ENCODE results near the gene IHH. TPM values are rescaled to one million over a fixed set of nuclear protein-coding genes. Genes with fewer than 3 reads are reported as not detected.

IHH gene
- 1 to 10 TPM in 2 of 4 donors, under 1 TPM in 2; 0.12 to 2.5 (median 1.2) TPM for polyA plus RNA-seq (ENCODE audit: insufficient read length in 4 of 4)

GRCh38 chr2:219060821-219061791 lies at the start of gene IHH:
TSS of gene IHH (minus strand) at chr2:219060921. CDS start at chr2:219060467, 454 bp downstream.
- DNase-seq (ENCODE audit: low read depth in 4 of 4, low spot score in 3 of 4) = no peak

DNA sequence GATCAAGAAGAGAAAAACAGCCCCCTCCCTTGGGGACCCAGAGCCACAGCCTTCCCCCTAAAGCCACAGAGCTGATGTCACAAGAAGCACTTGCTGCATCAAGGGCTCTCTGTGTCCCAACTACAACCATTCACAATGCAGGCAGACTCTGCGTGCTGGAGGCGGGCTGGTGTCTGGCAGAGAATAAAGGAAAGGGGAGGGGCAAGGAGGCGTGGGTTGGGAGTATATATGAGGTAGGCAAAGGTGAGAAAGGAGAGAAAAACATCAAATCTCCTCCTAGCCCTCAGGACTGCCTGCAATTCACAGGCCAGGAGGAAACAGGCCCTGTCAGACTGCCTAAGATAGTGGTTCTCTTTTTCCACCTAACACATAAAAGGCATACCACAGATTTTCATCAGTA lies 48.8 kb upstream of the IHH start:
- no peak for DNase-seq (ENCODE audit: low read depth in 4 of 4, low spot score in 3 of 4)

DNA sequence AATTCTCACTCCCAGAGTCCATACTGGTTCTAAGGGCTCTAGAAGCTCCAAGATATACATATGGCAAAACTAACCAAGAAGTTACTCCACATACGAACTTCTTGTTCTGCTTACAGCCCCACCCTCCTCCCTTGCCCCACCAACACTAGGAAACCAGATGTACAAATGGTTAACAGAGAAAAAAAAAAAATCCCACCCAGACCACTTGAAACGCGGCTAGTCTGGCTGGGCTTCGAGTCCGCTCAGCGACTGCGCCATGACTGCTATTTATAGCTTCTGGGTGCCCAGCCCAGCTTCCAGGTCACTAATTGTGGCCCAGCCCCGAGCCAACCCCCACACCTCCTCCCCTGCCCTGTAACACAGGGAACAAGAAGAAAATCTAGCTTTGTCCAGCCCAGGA lies 47.0 kb upstream of the IHH start:
- DNase-seq (ENCODE audit: low read depth in 4 of 4, low spot score in 3 of 4) = no peak

GRCh38 chr2:219106251-219106650 lies 45.5 kb upstream of the IHH start:
- DNase-seq (ENCODE audit: low read depth in 4 of 4, low spot score in 3 of 4) = no peak

DNA sequence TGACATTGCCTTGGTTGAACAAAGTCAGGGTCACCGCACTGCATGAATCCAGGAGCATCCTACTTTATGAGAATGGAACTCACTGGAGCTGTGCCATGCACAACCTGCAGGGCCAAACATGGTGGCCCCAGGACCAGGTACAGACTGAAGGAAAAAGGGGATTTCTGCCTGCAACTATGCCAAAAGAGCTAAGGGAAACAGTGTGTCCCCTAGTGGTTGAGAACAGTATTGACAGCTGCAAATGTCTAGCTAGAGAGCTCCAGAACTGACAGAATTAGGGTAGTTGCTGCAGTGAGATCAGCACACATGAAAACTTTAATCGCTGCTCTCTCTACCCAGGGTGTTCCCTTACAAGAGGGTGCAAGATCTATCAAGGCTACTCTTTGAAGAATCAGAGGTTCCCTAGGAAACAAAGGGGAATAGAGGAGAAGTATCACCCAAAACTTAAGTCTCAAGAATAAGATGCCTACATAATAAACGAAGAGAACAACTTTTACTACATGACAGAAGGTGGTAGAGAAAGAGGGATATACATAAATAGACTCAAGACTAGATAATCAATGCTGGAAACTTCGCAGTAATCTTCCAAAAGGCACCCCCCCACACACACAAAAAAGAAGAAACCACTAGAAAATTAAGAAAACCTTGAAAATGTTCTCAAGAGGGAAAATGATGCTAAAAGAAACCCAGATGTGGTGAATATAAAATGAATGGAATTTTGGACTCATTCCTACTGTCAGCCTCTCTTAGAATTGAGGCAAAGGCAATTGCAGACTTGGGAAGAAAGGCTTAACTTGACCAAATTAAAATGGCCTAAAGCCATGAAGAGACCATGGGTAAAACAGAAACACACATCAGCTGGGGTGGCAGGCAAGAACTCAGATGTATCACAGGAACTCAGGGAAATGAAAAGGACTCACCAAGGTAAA lies 43.6 kb upstream of the IHH start:
- DNase-seq (ENCODE audit: low read depth in 4 of 4, low spot score in 3 of 4) = no peak

DNA sequence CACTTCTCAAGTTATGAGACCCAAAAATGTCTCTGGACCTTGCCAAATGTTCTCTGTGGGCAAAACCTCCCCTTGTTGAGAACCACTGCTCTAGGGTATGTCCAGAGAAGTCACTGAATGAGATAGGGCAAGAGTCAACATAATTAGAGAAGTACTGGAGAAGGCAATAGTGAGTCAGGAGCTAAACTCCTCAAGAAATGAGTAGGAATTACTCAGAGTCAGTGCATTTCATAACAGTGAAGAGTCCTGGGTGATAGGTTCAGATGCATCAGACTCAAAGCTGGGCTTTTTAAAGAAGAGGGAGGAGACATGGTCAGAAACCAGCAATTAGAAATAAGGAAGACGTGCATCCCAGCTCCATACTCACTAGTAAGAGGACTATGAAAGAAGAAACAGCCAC lies 38.6 kb upstream of the IHH start:
- no peak for DNase-seq (ENCODE audit: low read depth in 4 of 4, low spot score in 3 of 4)

GRCh38 chr2:219095406-219095935 lies 34.8 kb upstream of the IHH start:
- no peak for DNase-seq (ENCODE audit: low read depth in 4 of 4, low spot score in 3 of 4)

DNA sequence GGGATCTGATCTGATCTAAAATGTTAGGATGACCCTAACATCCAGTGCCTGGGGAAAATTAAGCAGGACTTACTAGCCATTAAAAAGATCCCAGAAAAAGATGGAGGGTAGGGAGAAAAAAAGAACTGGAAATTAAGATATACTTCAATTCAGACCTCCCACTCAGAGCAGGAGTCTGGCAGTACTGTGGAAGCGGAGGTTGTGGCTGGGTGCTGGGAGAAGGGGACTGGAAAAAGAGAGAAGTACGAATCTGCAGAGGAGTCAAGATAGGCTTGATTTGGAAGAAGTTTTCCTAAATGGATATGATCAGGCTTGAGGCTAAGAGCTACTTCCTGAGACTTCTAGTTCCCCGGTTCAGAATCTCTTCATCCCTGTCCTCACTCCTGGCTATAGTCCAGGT lies 33.5 kb upstream of the IHH start:
- no peak for DNase-seq (ENCODE audit: low read depth in 4 of 4, low spot score in 3 of 4)

DNA sequence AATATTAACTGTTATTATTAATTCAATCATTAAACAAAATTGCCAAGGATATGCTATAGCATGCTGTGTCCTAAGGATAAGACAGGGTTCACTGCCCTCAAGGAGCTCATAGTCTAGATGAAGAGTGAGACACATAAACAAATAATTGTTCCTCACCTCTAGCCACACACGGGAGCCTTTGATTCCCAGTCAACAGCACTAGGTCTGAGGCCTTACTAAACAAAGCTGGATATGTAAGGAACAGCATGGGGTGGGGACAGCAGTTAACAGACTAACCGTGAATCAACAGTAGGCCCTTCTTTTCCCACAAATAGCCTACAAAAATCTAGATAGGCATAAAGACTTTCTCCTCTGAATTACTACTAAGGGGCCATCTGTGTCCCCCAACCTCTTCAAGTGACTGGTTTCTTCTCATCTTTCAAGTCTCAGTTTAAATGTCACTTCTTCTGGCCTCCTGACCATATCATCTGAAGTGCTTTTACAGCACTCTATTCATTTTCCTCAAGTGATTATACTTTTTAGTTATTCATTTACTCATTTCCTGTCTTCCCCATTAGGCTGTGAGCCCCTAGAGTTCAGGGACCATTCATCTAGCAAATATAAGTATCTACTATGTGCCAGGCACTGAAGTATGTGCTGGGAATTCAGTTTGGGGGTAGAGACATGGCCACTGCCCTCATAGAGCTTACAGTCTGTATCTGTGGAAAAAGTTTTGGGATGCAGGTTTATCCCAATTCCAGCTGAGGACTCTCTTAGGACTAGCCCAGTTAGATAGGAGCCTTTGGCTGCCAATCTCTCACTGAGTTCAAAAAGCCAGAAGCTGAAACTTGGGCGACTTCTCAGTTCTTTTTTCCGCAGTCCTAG lies 29.9 kb upstream of the IHH start:
- no peak for DNase-seq (ENCODE audit: low read depth in 4 of 4, low spot score in 3 of 4)

GRCh38 chr2:219089330-219089729 lies 28.6 kb upstream of the IHH start:
- no peak for DNase-seq (ENCODE audit: low read depth in 4 of 4, low spot score in 3 of 4)

GRCh38 chr2:219087848-219088247 lies 27.1 kb upstream of the IHH start:
- no peak for DNase-seq (ENCODE audit: low read depth in 4 of 4, low spot score in 3 of 4)

DNA sequence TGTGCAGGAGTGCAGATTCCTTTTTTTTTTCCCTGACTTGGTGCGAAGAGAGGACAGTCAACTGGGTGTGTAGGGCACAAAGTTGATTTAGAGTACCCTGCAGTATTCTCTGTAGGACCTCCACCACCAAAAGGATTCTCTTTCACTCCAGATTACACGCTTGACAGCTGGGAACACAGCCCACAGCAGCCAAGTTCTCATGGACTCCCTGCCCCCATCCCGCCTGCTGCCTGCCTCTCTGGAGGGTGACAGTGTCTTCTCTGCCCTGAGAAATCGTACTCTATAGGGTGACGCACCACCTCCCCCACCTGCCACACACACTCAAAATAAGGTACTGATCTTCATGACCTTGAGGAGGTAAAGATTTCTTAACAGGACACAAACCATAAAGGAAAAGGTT lies 26.6 kb upstream of the IHH start:
- DNase-seq (ENCODE audit: low read depth in 4 of 4, low spot score in 3 of 4) = no peak

- DNase-seq (ENCODE audit: low read depth in 4 of 4, low spot score in 3 of 4) = no peak
Measured at GRCh38 chr2:219086196-219086595, 25.5 kb upstream of the IHH start.

- DNase-seq (ENCODE audit: low read depth in 4 of 4, low spot score in 3 of 4) = no peak
Measured at GRCh38 chr2:219084791-219085190, 24.1 kb upstream of the IHH start.

DNA sequence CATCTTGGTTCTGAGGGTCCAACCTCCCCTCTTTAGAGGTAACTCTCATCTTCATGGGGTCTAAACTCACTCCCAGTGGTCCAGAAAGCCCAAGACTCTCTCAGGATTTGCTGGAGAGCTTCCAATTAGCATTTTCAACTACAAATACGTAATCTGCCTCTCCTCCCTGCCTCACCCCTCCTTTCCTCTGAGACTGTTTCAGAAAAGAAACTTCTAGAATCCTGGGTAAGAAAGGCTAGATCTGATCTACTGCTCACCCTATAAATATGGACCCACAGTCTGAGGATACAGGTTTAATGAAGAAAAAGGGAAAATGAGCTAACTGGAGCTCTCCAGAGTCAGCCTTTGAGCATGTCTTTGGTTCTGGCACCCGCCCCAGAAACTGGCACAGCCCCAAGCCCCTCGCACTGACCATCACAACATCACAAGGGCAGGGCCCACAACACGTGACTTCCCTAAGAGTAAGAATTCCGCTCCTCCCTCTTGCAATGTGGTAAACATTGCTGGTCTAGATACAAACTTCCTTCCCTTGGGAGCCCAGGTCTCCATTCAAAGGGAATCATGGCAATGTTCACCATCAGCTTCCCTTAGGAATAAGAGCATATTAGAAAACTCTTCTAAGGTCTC lies 21.7 kb upstream of the IHH start:
- DNase-seq (ENCODE audit: low read depth in 4 of 4, low spot score in 3 of 4) = no peak

DNA sequence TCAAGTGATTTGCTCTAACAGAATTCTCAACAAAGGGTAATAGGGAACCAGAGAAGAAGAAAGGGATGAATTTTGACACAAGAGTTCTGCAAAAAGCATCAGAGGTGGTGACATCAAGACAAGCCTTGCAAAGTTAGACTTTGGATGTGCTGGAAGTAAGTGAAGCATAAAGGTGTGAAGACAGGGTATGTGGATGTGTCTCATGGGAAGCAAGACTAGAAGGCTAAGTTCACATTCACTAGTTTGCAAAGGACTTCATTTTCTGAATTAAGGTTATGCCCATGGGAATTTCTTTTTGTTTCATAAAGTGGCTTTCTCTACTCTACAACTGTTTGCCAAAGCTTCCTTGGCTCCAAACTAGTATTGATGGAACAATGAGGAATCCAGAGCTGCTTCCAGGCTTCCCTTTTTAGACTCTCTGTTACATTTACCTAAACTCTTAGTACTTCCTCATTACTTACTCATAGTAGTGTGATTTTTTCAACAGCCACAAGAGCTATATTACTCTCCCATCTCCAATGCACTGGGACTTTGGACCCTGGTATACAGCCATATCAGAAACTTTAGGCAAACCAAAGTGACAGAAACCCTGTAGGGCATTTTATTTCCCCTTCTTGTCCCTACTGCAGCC lies 21.1 kb upstream of the IHH start:
- DNase-seq (ENCODE audit: low read depth in 4 of 4, low spot score in 3 of 4) = no peak

GRCh38 chr2:219081096-219081495 lies 20.4 kb upstream of the IHH start:
- no peak for DNase-seq (ENCODE audit: low read depth in 4 of 4, low spot score in 3 of 4)

- DNase-seq (ENCODE audit: low read depth in 4 of 4, low spot score in 3 of 4) = no peak
Measured at GRCh38 chr2:219079417-219079816, 18.7 kb upstream of the IHH start.

GRCh38 chr2:219078951-219079350 lies 18.2 kb upstream of the IHH start:
- no peak for DNase-seq (ENCODE audit: low read depth in 4 of 4, low spot score in 3 of 4)
